GM06990 (cell line): ENCODE measurements around the gene MUL1.

Experiments
- DNase-seq: peaks from one replicate; pipeline ENCODE4 v3.0.0-alpha.2; 2011; ENCODE audit not compliant: insufficient read length; ENCODE audit errors: extremely low read depth
- H3K27me3 ChIP-seq: replicated peaks from 2 replicates; pipeline ENCODE4 v1.6.0; 2011; ENCODE audit warnings: low read length; ENCODE audit not compliant: control insufficient read depth, insufficient read depth
- H3K36me3 ChIP-seq: 2 replicates; pipeline ENCODE4 v1.5.1; 2011; ENCODE audit warnings: low read length; ENCODE audit not compliant: control insufficient read depth, insufficient read depth
- H3K4me3 ChIP-seq: replicated peaks from 2 replicates; pipeline ENCODE4 v1.5.1; 2011; ENCODE audit warnings: low read depth, mild to moderate bottlenecking, control low read depth, low read length
- CTCF ChIP-seq: IDR thresholded peaks from 2 replicates; pipeline ENCODE4 v1.5.1; 2011; ENCODE audit warnings: low read length, control low read depth, mild to moderate bottlenecking, inconsistent platforms; ENCODE audit not compliant: insufficient read depth, poor library complexity, severe bottlenecking

The MUL1 gene

GRCh38 chr1:20551945-20552727 lies 44.2 kb upstream of the MUL1 start, which contains the start of gene FAM43B:
TSS of gene FAM43B (plus strand) at chr1:20552573. CDS start at chr1:20552974, 401 bp downstream.
- no peak for DNase-seq
- no peaks in the 10 kb centered on the region for H3K36me3 ChIP-seq
- H3K27me3 ChIP-seq = no peaks in the 10 kb centered on the region
- H3K4me3 ChIP-seq = no peak within 1 kb of the TSS
- no peak for TF ChIP-seq CTCF

GRCh38 chr1:20551161-20551560 lies 43.2 kb upstream of the MUL1 start:
- no peak for DNase-seq
- H3K36me3 ChIP-seq = no peaks in the 10 kb centered on the region
- TF ChIP-seq CTCF = no peak
- no peaks in the 10 kb centered on the region for H3K27me3 ChIP-seq
- no peak overlapping the region for H3K4me3 ChIP-seq

- TF ChIP-seq CTCF = no peak
- H3K27me3 ChIP-seq = peaks cover 2% of the 10 kb centered on the region; the same call in 1 of the 2 replicates
- H3K4me3 ChIP-seq = no peak overlapping the region
- H3K36me3 ChIP-seq = no peaks in the 10 kb centered on the region
- no peak for DNase-seq
Observed at GRCh38 chr1:20546637-20547036, 38.7 kb upstream of the MUL1 start.

- no peak for TF ChIP-seq CTCF
- Histone ChIP-seq H3K36me3 (no peaks in the 10 kb centered on the region), H3K27me3 (peaks cover 5% of the 10 kb centered on the region), H3K4me3 (no peak overlapping the region)
- DNase-seq = no peak
Observed at GRCh38 chr1:20540281-20540680, 32.3 kb upstream of the MUL1 start.

GRCh38 chr1:20538760-20539551 lies 31.0 kb upstream of the MUL1 start:
- no peak for DNase-seq
- TF ChIP-seq CTCF = no peak
- H3K36me3 ChIP-seq = no peaks in the 10 kb centered on the region
- no peak overlapping the region for H3K4me3 ChIP-seq
- H3K27me3 ChIP-seq = peaks cover 5% of the 10 kb centered on the region
